ENCODE measurements around the gene UBAP1.

DNA sequence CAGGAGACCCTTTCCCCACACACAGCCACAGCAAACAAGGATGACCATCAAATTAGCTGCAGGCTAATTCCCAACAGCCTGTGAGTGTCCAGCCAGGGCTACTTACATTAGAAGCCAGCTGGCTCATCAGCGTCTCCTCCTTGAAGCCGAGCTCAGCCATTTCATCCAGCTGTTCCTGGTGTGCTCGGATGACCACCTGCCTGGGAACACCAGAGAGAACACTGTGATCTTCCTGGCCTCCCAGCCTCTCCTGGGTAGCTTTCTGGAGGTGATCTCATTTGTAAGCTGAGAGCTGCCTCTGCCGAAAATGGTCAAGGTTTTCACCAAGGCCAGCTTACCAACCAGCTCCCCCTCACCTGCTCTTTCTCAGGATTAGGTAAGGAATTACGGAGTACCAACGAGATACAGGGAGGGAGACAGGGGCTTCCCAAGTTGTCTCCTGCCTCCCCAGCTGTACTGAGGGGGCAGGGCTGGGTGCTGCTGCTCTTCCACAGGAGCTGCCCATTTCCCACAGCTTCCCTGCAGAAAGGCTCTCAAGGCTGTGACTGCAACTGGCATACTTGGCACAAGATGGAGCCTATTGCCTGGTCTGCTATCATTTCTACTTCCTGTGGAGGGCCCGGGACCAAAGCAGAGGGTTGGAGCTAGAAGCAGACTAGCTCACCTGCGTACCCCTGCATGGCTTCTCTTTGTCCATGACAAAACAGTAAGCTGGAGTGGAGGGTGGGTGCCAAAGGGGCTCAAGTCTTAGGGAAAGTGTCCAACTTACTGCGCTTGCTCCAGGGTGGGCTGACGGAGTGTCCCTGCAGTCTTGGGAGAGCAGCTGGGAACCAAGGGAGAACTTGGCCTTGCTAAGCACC lies 76.4 kb downstream of the UBAP1 start:
- TF ChIP-seq, protein P1, sequence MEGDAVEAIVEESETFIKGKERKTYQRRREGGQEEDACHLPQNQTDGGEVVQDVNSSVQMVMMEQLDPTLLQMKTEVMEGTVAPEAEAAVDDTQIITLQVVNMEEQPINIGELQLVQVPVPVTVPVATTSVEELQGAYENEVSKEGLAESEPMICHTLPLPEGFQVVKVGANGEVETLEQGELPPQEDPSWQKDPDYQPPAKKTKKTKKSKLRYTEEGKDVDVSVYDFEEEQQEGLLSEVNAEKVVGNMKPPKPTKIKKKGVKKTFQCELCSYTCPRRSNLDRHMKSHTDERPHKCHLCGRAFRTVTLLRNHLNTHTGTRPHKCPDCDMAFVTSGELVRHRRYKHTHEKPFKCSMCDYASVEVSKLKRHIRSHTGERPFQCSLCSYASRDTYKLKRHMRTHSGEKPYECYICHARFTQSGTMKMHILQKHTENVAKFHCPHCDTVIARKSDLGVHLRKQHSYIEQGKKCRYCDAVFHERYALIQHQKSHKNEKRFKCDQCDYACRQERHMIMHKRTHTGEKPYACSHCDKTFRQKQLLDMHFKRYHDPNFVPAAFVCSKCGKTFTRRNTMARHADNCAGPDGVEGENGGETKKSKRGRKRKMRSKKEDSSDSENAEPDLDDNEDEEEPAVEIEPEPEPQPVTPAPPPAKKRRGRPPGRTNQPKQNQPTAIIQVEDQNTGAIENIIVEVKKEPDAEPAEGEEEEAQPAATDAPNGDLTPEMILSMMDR (tag by site-specific recombination; IDR thresholded peaks at IDR 0.05) = no peak
- no peak for TF ChIP-seq ZNF76 (tag by site-specific recombination; IDR thresholded peaks at IDR 0.05; ENCODE audit: borderline replicate concordance, low read depth)
- TF ChIP-seq, protein P2, sequence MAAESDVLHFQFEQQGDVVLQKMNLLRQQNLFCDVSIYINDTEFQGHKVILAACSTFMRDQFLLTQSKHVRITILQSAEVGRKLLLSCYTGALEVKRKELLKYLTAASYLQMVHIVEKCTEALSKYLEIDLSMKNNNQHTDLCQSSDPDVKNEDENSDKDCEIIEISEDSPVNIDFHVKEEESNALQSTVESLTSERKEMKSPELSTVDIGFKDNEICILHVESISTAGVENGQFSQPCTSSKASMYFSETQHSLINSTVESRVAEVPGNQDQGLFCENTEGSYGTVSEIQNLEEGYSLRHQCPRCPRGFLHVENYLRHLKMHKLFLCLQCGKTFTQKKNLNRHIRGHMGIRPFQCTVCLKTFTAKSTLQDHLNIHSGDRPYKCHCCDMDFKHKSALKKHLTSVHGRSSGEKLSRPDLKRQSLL (tag by site-specific recombination; IDR thresholded peaks at IDR 0.05) = no peak
- TF ChIP-seq ZBTB17 (tag by site-specific recombination; IDR thresholded peaks at IDR 0.05) = no peak
- TF ChIP-seq BCL11A (tag by site-specific recombination; IDR thresholded peaks at IDR 0.05; ENCODE audit: low read depth) = no peak
- TF ChIP-seq REPIN1 (tag by site-specific recombination; IDR thresholded peaks at IDR 0.05; ENCODE audit: low read depth) = no peak
- TF ChIP-seq YY1 (tag by site-specific recombination; IDR thresholded peaks at IDR 0.05) = no peak
- TF ChIP-seq SP3 (tag by site-specific recombination; IDR thresholded peaks at IDR 0.05) = no peak
- TF ChIP-seq ZNF274 (IDR thresholded peaks at IDR 0.05; ENCODE audit: low read length) = no peak
- TF ChIP-seq ZNF274 (tag by site-specific recombination; IDR thresholded peaks at IDR 0.05; ENCODE audit: borderline replicate concordance) = no peak

Measured in HEK293 (cell line).